WERI-Rb-1 (cell line): ENCODE data around the gene VGLL4.
A peak's percentile ranks its signal among the peaks of the same experiment; 100 is the strongest.
"Not testable (repeated sequence)": the region's sequence is repeated elsewhere in the genome, so short reads cannot be mapped to it uniquely, and the experiment has no call there.

ENCODE experiments used
- DNase-seq: peaks from one replicate; pipeline ENCODE4 v3.0.0-alpha.2; 2020
- H3K27ac ChIP-seq: fragments of 250-450 bp; sonication (Bioruptor Pico); 2 replicates; pipeline ENCODE4 v1.5.1; 2020; ENCODE audit warnings: mild to moderate bottlenecking, moderate library complexity
- H3K27me3 ChIP-seq: fragments of 250-450 bp; sonication (Bioruptor Pico); 2 replicates; pipeline ENCODE4 v1.5.1; 2021; ENCODE audit warnings: mild to moderate bottlenecking, low read depth, moderate library complexity; ENCODE audit not compliant: insufficient read depth, severe bottlenecking
- H3K36me3 ChIP-seq: fragments of 250-450 bp; sonication (Bioruptor Pico); 2 replicates; pipeline ENCODE4 v1.5.1; 2020; ENCODE audit warnings: mild to moderate bottlenecking, moderate library complexity
- H3K4me3 ChIP-seq: 2 replicates; pipeline ENCODE4 v1.5.1; 2011; ENCODE audit warnings: low read depth, mild to moderate bottlenecking, control low read depth, low read length
- H3K9me3 ChIP-seq: fragments of 250-450 bp; sonication (Bioruptor Pico); 2 replicates; pipeline ENCODE4 v1.5.1; 2021; ENCODE audit warnings: mild to moderate bottlenecking, moderate library complexity; ENCODE audit not compliant: severe bottlenecking
- CTCF ChIP-seq: IDR thresholded peaks from 2 replicates; pipeline ENCODE4 v1.5.1; 2011; ENCODE audit warnings: low read depth, mild to moderate bottlenecking, control low read depth, inconsistent platforms, low read length

The VGLL4 gene

GRCh38 chr3:11596387-11596786 lies 47.3 kb downstream of the VGLL4 start:
- TF ChIP-seq CTCF = no peak
- Histone ChIP-seq H3K9me3 (no peaks in the 10 kb centered on the region), H3K36me3 (peaks cover 39% of the 10 kb centered on the region)

GRCh38 chr3:11595024-11595423 lies 48.7 kb downstream of the VGLL4 start:
- H3K27me3 ChIP-seq, H3K4me3 ChIP-seq, DNase-seq, H3K27ac ChIP-seq, H3K9me3 ChIP-seq: not testable (repeated sequence)
- H3K36me3 ChIP-seq = peaks cover 30% of the 10 kb centered on the region

More at GRCh38 chr3:11596387-11596786, 47.3 kb downstream of the VGLL4 start:
- Histone ChIP-seq H3K27me3 (no peaks in the 10 kb centered on the region), H3K4me3 (no peak overlapping the region), H3K27ac (no peak overlapping the region)
- no peak for DNase-seq

GRCh38 chr3:11593318-11594034 lies 50.2 kb downstream of the VGLL4 start:
- Histone ChIP-seq H3K27ac (no peak overlapping the region), H3K36me3 (peaks cover 39% of the 10 kb centered on the region), H3K4me3 (no peak overlapping the region), H3K27me3 (no peaks in the 10 kb centered on the region), H3K9me3 (no peaks in the 10 kb centered on the region)
- no peak for TF ChIP-seq CTCF
- DNase-seq = no peak

GRCh38 chr3:11592445-11593298 lies 51.0 kb downstream of the VGLL4 start:
- no peak overlapping the region for H3K4me3 ChIP-seq
- H3K27ac ChIP-seq = no peak overlapping the region
- H3K9me3 ChIP-seq = no peaks in the 10 kb centered on the region
- no peak for TF ChIP-seq CTCF
- H3K27me3 ChIP-seq = no peaks in the 10 kb centered on the region
- peaks cover 47% of the 10 kb centered on the region for H3K36me3 ChIP-seq
- no peak for DNase-seq

- Histone ChIP-seq H3K27ac (peak overlapping the region; percentile 12; the same call in 1 of the 2 replicates), H3K36me3 (peaks cover 54% of the 10 kb centered on the region), H3K9me3 (no peaks in the 10 kb centered on the region), H3K27me3 (no peaks in the 10 kb centered on the region), H3K4me3 (no peak overlapping the region)
- TF ChIP-seq CTCF = no peak
- no peak for DNase-seq
These were observed 52.1 kb downstream of the VGLL4 start for GRCh38 chr3:11591391-11592282.
